ENCODE data around the gene NTRK1.

NTRK1 gene

DNA sequence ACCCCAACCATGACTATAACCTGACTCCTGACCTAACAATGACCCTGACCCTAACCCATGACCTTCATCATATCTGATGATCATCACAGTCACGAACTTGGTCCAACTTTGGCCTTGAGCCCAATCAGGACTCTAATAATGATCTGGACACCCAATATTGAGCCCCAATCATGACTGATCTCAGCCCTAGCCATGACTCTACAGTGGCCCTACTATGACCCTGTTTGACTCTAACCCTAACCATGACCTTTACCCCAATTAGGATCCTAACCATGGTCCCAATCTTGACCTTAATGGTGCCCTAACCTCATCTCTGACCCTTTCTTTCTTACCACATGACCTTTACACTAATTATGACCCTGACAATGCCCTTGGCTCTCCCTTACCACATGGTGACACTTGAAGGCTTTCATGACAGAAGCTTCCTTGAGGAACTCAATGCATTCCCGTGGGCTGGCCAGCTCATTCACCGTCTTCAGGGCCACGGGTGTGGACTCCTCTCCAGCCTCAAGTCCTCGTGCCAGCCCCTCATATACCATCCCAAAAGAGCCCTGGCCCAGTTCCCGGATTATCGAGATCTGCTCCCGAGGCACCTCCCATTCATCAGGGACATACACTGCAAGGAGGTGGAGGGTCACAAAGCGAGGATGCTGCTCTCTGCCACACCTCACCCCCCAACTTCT lies 17.9 kb upstream of the NTRK1 start:
- no peak for TF ChIP-seq CTCF (IDR thresholded peaks at IDR 0.05; ENCODE audit: low read depth, low read length, missing control alignments)
- DNase-seq (ENCODE audit: extremely low read depth, low read depth): no peak
- H3K4me3 ChIP-seq (replicated peaks; ENCODE audit: low read depth, low read length): no peak overlapping the region

- no peak for DNase-seq (ENCODE audit: extremely low read depth, low read depth)
- no peak overlapping the region for H3K4me3 ChIP-seq (replicated peaks; ENCODE audit: low read depth, low read length)
- no peak for TF ChIP-seq CTCF (IDR thresholded peaks at IDR 0.05; ENCODE audit: low read depth, low read length, missing control alignments)
Measured at GRCh38 chr1:156844102-156844501, 16.6 kb upstream of the NTRK1 start.

DNA sequence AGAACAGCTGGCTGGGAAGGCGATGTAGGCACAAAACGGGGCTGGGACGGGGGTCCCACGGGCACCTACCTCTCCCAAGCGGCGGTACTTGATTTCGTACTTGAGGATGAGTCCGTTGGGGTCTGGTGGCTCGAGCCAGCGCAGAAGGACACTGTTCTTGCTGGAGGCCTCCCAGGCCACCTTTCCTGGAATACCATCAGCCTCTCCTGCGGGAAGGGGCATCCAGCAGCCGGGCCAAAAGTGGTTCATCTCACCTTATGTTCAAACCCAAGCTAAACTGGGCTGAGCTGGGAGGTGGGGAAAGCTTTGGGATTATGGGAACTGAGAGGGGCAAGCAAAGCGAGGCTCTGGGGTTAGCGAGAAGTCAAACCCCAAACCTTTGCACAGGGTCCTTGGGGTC lies 16.0 kb upstream of the NTRK1 start:
- H3K4me3 ChIP-seq (replicated peaks; ENCODE audit: low read depth, low read length): no peak overlapping the region
- TF ChIP-seq CTCF (IDR thresholded peaks at IDR 0.05; ENCODE audit: low read depth, low read length, missing control alignments): no peak
- DNase-seq (ENCODE audit: extremely low read depth, low read depth): no peak

- H3K4me3 ChIP-seq (replicated peaks; ENCODE audit: low read depth, low read length): no peak overlapping the region
- no peak for TF ChIP-seq CTCF (IDR thresholded peaks at IDR 0.05; ENCODE audit: low read depth, low read length, missing control alignments)
- DNase-seq (ENCODE audit: extremely low read depth, low read depth): no peak
Measured at GRCh38 chr1:156845055-156845952, 15.4 kb upstream of the NTRK1 start.

DNA sequence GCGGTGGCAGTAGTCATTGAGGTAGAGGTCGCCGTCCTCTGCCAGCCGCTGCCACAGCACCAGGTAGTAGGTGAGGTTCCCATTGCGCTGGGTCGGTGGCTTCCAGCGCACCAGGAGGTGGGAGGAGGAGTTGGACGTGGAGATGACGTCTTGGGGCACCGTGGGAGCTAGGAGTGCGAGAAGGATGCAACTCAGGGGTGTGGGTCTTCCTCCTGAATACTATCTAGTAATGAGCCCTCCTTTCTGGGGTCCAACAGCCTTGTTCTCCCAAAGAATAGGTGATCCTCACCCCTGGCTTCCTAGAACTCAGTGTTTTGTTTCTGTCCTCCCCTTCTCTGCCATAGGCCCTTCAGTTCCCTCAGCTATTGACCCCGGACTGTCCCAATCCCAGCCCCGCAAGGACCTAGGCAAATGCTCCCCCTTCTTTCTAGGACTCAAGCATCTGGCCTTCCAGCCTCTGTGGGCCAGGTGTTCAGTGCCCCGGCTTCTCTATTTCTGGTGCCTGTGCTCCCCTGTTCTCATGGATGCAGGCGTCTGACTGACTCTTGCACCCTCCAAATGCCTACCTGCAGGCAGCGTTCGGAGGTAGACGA lies 14.6 kb upstream of the NTRK1 start:
- H3K4me3 ChIP-seq (replicated peaks; ENCODE audit: low read depth, low read length): no peak overlapping the region
- no peak for DNase-seq (ENCODE audit: extremely low read depth, low read depth)
- no peak for TF ChIP-seq CTCF (IDR thresholded peaks at IDR 0.05; ENCODE audit: low read depth, low read length, missing control alignments)

GRCh38 chr1:156846643-156847042 lies 14.0 kb upstream of the NTRK1 start:
- H3K4me3 ChIP-seq (replicated peaks; ENCODE audit: low read depth, low read length): no peak overlapping the region
- no peak for DNase-seq (ENCODE audit: extremely low read depth, low read depth)
- no peak for TF ChIP-seq CTCF (IDR thresholded peaks at IDR 0.05; ENCODE audit: low read depth, low read length, missing control alignments)

All from HFF-Myc (cell line).